Smooth muscle cell (in vitro differentiated cells): ENCODE data around the gene DMBT1. TPM values are rescaled to one million over a fixed set of nuclear protein-coding genes. Genes with fewer than 3 reads are reported as not detected.

ENCODE experiments used
- DNase-seq: peaks from one replicate; lab custom pipeline; 2025; ENCODE audit not compliant: unreplicated experiment; lab: John Stamatoyannopoulos, UW
- H2AFZ ChIP-seq: fragments of 200-600 bp; sonication (generic); 2 replicates; pipeline ENCODE4 v1.6.0; 2016; ENCODE audit warnings: antibody characterized with exemption, low read depth, mild to moderate bottlenecking
- H3F3A ChIP-seq: fragments of 200-600 bp; sonication (generic); 2 replicates; pipeline ENCODE4 v1.6.0; 2017; ENCODE audit warnings: antibody characterized with exemption, low read depth
- H3K27ac ChIP-seq: fragments of 200-600 bp; sonication (generic); 2 replicates; pipeline ENCODE4 v1.5.1; 2016; ENCODE audit warnings: low read depth, mild to moderate bottlenecking
- H3K27me3 ChIP-seq: fragments of 200-600 bp; sonication (generic); 2 replicates; pipeline ENCODE4 v1.6.1; 2016; ENCODE audit warnings: low read depth, mild to moderate bottlenecking
- H3K36me3 ChIP-seq: fragments of 200-600 bp; sonication (generic); 2 replicates; pipeline ENCODE4 v1.5.1; 2016; ENCODE audit warnings: low read depth
- H3K4me1 ChIP-seq: fragments of 200-600 bp; sonication (generic); 2 replicates; pipeline ENCODE4 v1.5.1; 2016; ENCODE audit warnings: low read depth
- H3K4me2 ChIP-seq: fragments of 200-600 bp; sonication (generic); 2 replicates; pipeline ENCODE4 v1.6.0; 2016; ENCODE audit warnings: mild to moderate bottlenecking
- H3K4me3 ChIP-seq: fragments of 200-600 bp; sonication (generic); 2 replicates; pipeline ENCODE4 v1.5.1; 2016; ENCODE audit warnings: mild to moderate bottlenecking
- H3K79me2 ChIP-seq: fragments of 200-600 bp; sonication (generic); 2 replicates; pipeline ENCODE4 v1.6.0; 2016; ENCODE audit warnings: low read depth, mild to moderate bottlenecking
- H3K9ac ChIP-seq: fragments of 200-600 bp; sonication (generic); 2 replicates; pipeline ENCODE4 v1.6.0; 2016; ENCODE audit warnings: low read depth
- H3K9me3 ChIP-seq: fragments of 200-600 bp; sonication (generic); replicated peaks from 2 replicates; pipeline ENCODE4 v1.5.1; 2016; ENCODE audit warnings: low read depth
- H4K20me1 ChIP-seq: fragments of 200-600 bp; sonication (generic); 2 replicates; pipeline ENCODE4 v1.6.0; 2016; ENCODE audit warnings: low read depth
- CTCF ChIP-seq: fragments of 200-600 bp; sonication (generic); IDR thresholded peaks from 2 replicates; pipeline ENCODE4 v1.5.1; 2017; ENCODE audit warnings: borderline replicate concordance, mild to moderate bottlenecking, antibody characterized with exemption; ENCODE audit not compliant: insufficient read depth, poor library complexity, severe bottlenecking
- WGBS: methylation state at CpG from one replicate; pipeline ENCODE4 v1.1.7; 2016; ENCODE audit warnings: low lambda C conversion rate; 5-methylcytosine and 5-hydroxymethylcytosine counted together
- polyA plus RNA-seq: library from polyadenylated mRNA; unstranded; fragments of >200 nt; fragmentation: Nextera tagmentation; extraction: Ambion mirVana; gene quantifications from 2 replicates; pipeline ENCODE4 v1.2.1, GENCODE V29; 2016
- total RNA-seq: library from RNA; depleted of rRNA; stranded (reverse); fragments of >200 nt; gene quantifications from 2 replicates; pipeline ENCODE4 v1.2.3, GENCODE V29; 2014

The DMBT1 gene
- total and polyA plus RNA-seq, 2 experiments from 2014 or later, result not detected

- Histone ChIP-seq H3K4me2 (no peak overlapping the region), H3K27me3 (no peaks in the 10 kb centered on the region), H3K4me1 (no peaks in the 10 kb centered on the region), H3F3A (no peaks in the 10 kb centered on the region), H3K9ac (no peak overlapping the region), H3K9me3 (no peaks in the 10 kb centered on the region), H2AFZ (no peak overlapping the region), H3K27ac (no peak overlapping the region), H3K4me3 (no peak overlapping the region), H4K20me1 (no peaks in the 10 kb centered on the region), H3K79me2 (no peaks in the 10 kb centered on the region), H3K36me3 (no peaks in the 10 kb centered on the region)
- TF ChIP-seq CTCF, result no peak
- DNase-seq, result no peak
- WGBS, result 90% methylated on average over 15 of the region's 15 CpGs
These were observed 40.7 kb upstream of the DMBT1 start for GRCh38 chr10:122519873-122520272.

DNA sequence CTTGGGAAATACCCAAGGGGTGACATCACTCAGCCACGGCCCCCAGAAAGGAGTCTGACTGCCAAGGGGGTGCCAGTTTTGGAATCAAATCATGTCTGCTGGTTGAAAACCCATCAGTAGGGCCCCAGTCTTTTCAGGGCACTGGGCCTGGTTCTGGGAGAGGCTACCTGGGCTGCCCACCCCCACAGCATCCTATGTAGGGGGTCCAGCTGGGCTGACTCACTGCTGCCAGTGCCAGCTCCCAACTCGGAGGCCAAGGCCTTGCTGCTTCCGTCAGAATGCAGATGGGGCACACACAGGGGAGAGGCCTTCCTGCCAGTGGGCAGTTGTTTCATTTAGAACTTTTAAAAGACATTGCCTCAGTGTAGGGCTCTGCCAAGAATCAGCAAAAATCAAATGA is 39.5 kb upstream of the DMBT1 start:
- TF ChIP-seq CTCF, result no peak
- H2AFZ ChIP-seq, result no peak overlapping the region
- no peaks in the 10 kb centered on the region for H3K79me2 ChIP-seq

GRCh38 chr10:122524811-122525210 is 35.7 kb upstream of the DMBT1 start:
- H3K9me3 ChIP-seq, result no peaks in the 10 kb centered on the region

More for the DNA sequence above, 39.5 kb upstream of the DMBT1 start:
- Histone ChIP-seq H3K9ac (no peak overlapping the region), H3K4me1 (no peaks in the 10 kb centered on the region), H3K9me3 (no peaks in the 10 kb centered on the region), H3K36me3 (no peaks in the 10 kb centered on the region), H4K20me1 (no peaks in the 10 kb centered on the region), H3K4me3 (no peak overlapping the region), H3K27me3 (no peaks in the 10 kb centered on the region), H3K4me2 (no peak overlapping the region), H3F3A (no peaks in the 10 kb centered on the region), H3K27ac (no peak overlapping the region)
- no peak for DNase-seq
- 82% methylated on average over 3 of the region's 3 CpGs for WGBS

More at GRCh38 chr10:122524811-122525210, 35.7 kb upstream of the DMBT1 start:
- no peak for TF ChIP-seq CTCF
- WGBS, result 96% methylated on average over 3 of the region's 3 CpGs
- Histone ChIP-seq H3K27ac (no peak overlapping the region), H2AFZ (no peak overlapping the region), H4K20me1 (no peaks in the 10 kb centered on the region), H3K79me2 (no peaks in the 10 kb centered on the region), H3F3A (no peaks in the 10 kb centered on the region), H3K27me3 (no peaks in the 10 kb centered on the region), H3K4me3 (no peak overlapping the region), H3K4me2 (no peak overlapping the region), H3K9ac (no peak overlapping the region), H3K4me1 (no peaks in the 10 kb centered on the region), H3K36me3 (no peaks in the 10 kb centered on the region)
- no peak for DNase-seq
